ENCODE data around the gene CCDC157. TPM values are rescaled to one million over a fixed set of nuclear protein-coding genes. Genes with fewer than 3 reads are reported as not detected.

The CCDC157 gene
- total and polyA plus RNA-seq, 4 donors: 0.53 to 1.4 (median 0.98) TPM

GRCh38 chr22:30338802-30339201, 18.0 kb upstream of the CCDC157 start:
- Histone ChIP-seq H3K27me3 (ENCODE audit: control insufficient read depth in 4 of 4, insufficient read depth in 4 of 4, low read length in 3 of 4) (no peaks in the 10 kb centered on the region), H3K36me3 (ENCODE audit: control insufficient read depth in 4 of 4, insufficient read depth in 3 of 4, low read depth in 1 of 4, low read length in 3 of 4) (peaks cover 49 to 96% (median 82%) of the 10 kb centered on the region in 4 donors), H3K9me3 (ENCODE audit: control insufficient read depth in 4 of 4, low read length in 3 of 4) (no peaks in the 10 kb centered on the region), H3K9ac (ENCODE audit: low read depth in 1 of 2, low read length in 2 of 2) (no peak overlapping the region), H3K4me3 (ENCODE audit: low read depth in 1 of 3, low read length in 3 of 3) (no peak overlapping the region), H3K4me1 (ENCODE audit: control insufficient read depth in 4 of 4, insufficient read depth in 4 of 4, low read length in 3 of 4) (peaks cover 0 to 5% (median 4%) of the 10 kb centered on the region in 4 donors), H3K27ac (ENCODE audit: low read depth in 1 of 2, low read length in 2 of 2) (no peak overlapping the region)
- TF ChIP-seq ZBTB33 (IDR thresholded peaks at IDR 0.05) (no peak), RAD21 (IDR thresholded peaks at IDR 0.05) (no peak), HNF4G (IDR thresholded peaks at IDR 0.05) (no peak), NR2F2 (IDR thresholded peaks at IDR 0.05) (no peak), RXRA (IDR thresholded peaks at IDR 0.05) (no peak), EGR1 (IDR thresholded peaks at IDR 0.05; ENCODE audit: low read depth in 2 of 2) (no peak), SP1 (IDR thresholded peaks at IDR 0.05) (no peak), FOXA2 (IDR thresholded peaks at IDR 0.05) (no peak), FOXA1 (IDR thresholded peaks at IDR 0.05) (no peak), CTCF (IDR thresholded peaks at IDR 0.05; ENCODE audit: low read depth, low read length, missing input control) (no peak), JUND (IDR thresholded peaks at IDR 0.05) (no peak)
- TF ChIP-seq, protein P1, sequence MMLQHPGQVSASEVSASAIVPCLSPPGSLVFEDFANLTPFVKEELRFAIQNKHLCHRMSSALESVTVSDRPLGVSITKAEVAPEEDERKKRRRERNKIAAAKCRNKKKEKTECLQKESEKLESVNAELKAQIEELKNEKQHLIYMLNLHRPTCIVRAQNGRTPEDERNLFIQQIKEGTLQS (IDR thresholded peaks at IDR 0.05): no peak
- WGBS: 95% methylated on average over 7 of the region's 7 CpGs
- DNase-seq (ENCODE audit: low spot score): no peak

- no peaks in the 10 kb centered on the region for H3K9me3 ChIP-seq (ENCODE audit: control insufficient read depth in 4 of 4, low read length in 3 of 4)
- no peak for DNase-seq (ENCODE audit: low spot score)
- WGBS: 86% methylated on average over 16 of the region's 16 CpGs
- no peak overlapping the region for H3K4me3 ChIP-seq (ENCODE audit: low read depth in 1 of 3, low read length in 3 of 3)
- H3K9ac ChIP-seq (ENCODE audit: low read depth in 1 of 2, low read length in 2 of 2): no peak overlapping the region
- H3K4me1 ChIP-seq (ENCODE audit: control insufficient read depth in 4 of 4, insufficient read depth in 4 of 4, low read length in 3 of 4): peaks cover 0 to 5% (median 4%) of the 10 kb centered on the region in 4 donors
- H3K27ac ChIP-seq (ENCODE audit: low read depth in 1 of 2, low read length in 2 of 2): no peak overlapping the region
- H3K36me3 ChIP-seq (ENCODE audit: control insufficient read depth in 4 of 4, insufficient read depth in 3 of 4, low read depth in 1 of 4, low read length in 3 of 4): peaks cover 47 to 96% (median 82%) of the 10 kb centered on the region in 4 donors
- no peaks in the 10 kb centered on the region for H3K27me3 ChIP-seq (ENCODE audit: control insufficient read depth in 4 of 4, insufficient read depth in 4 of 4, low read length in 3 of 4)
- TF ChIP-seq FOXA1 (IDR thresholded peaks at IDR 0.05) (no peak), RXRA (IDR thresholded peaks at IDR 0.05) (no peak), HNF4G (IDR thresholded peaks at IDR 0.05) (no peak), YY1 (IDR thresholded peaks at IDR 0.05) (no peak), ZBTB33 (IDR thresholded peaks at IDR 0.05) (no peak), GABPA (IDR thresholded peaks at IDR 0.05 in 1 of 2, conservative IDR thresholded peaks at IDR 0.05 in 1 of 2) (no peak), HNF4A (conservative IDR thresholded peaks at IDR 0.05) (no peak), FOXA2 (IDR thresholded peaks at IDR 0.05) (no peak), NR2F2 (IDR thresholded peaks at IDR 0.05) (no peak), JUND (IDR thresholded peaks at IDR 0.05) (no peak), TAF1 (conservative IDR thresholded peaks at IDR 0.05) (no peak), SP1 (IDR thresholded peaks at IDR 0.05) (no peak)
- TF ChIP-seq, protein P2, sequence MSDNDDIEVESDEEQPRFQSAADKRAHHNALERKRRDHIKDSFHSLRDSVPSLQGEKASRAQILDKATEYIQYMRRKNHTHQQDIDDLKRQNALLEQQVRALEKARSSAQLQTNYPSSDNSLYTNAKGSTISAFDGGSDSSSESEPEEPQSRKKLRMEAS (IDR thresholded peaks at IDR 0.05): no peak
- TF ChIP-seq, protein P3, sequence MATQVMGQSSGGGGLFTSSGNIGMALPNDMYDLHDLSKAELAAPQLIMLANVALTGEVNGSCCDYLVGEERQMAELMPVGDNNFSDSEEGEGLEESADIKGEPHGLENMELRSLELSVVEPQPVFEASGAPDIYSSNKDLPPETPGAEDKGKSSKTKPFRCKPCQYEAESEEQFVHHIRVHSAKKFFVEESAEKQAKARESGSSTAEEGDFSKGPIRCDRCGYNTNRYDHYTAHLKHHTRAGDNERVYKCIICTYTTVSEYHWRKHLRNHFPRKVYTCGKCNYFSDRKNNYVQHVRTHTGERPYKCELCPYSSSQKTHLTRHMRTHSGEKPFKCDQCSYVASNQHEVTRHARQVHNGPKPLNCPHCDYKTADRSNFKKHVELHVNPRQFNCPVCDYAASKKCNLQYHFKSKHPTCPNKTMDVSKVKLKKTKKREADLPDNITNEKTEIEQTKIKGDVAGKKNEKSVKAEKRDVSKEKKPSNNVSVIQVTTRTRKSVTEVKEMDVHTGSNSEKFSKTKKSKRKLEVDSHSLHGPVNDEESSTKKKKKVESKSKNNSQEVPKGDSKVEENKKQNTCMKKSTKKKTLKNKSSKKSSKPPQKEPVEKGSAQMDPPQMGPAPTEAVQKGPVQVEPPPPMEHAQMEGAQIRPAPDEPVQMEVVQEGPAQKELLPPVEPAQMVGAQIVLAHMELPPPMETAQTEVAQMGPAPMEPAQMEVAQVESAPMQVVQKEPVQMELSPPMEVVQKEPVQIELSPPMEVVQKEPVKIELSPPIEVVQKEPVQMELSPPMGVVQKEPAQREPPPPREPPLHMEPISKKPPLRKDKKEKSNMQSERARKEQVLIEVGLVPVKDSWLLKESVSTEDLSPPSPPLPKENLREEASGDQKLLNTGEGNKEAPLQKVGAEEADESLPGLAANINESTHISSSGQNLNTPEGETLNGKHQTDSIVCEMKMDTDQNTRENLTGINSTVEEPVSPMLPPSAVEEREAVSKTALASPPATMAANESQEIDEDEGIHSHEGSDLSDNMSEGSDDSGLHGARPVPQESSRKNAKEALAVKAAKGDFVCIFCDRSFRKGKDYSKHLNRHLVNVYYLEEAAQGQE (IDR thresholded peaks at IDR 0.05): no peak
- TF ChIP-seq, protein P1 (IDR thresholded peaks at IDR 0.05): no peak
These were observed 15.7 kb upstream of the CCDC157 start for GRCh38 chr22:30340911-30341685.

Measured in liver (tissue), 9 donors.